HL-60 (cell line): ENCODE measurements around the gene NARS2.
A peak's percentile ranks its signal among the peaks of the same experiment; 100 is the strongest.

Experiments
- DNase-seq, 2 experiments: peaks; one replicate each; pipeline ENCODE4 v3.0.0-alpha.2; 2010 to 2020; ENCODE audit warnings: low read depth in 1 of 2, low spot score in 1 of 2
- H3K27ac ChIP-seq: fragments of 250-450 bp; sonication (Bioruptor Pico); replicated peaks from 2 replicates; pipeline ENCODE4 v1.5.1; 2020; ENCODE audit warnings: mild to moderate bottlenecking, moderate library complexity
- H3K27me3 ChIP-seq: fragments of 250-450 bp; sonication (Bioruptor Pico); 2 replicates; pipeline ENCODE4 v1.5.1; 2021; ENCODE audit warnings: mild to moderate bottlenecking, moderate library complexity; ENCODE audit not compliant: insufficient read depth, poor library complexity, severe bottlenecking
- H3K4me3 ChIP-seq: replicated peaks from 2 replicates; pipeline ENCODE4 v1.5.1; 2011; ENCODE audit warnings: mild to moderate bottlenecking, control low read depth, low read length; ENCODE audit not compliant: insufficient read depth
- GABPA ChIP-seq: IDR thresholded peaks from 2 replicates; pipeline ENCODE4 v1.6.1; 2012; ENCODE audit warnings: low read depth
- POLR2AphosphoS5 ChIP-seq: IDR thresholded peaks from 2 replicates; pipeline ENCODE4 v1.6.1; 2012; ENCODE audit warnings: low read depth
- SPI1 ChIP-seq: IDR thresholded peaks from 2 replicates; pipeline ENCODE4 v1.6.1; 2012; ENCODE audit warnings: low read depth, mild to moderate bottlenecking, borderline replicate concordance
- TF ChIP-seq, protein P1 (sequence below): IDR thresholded peaks from one replicate; pipeline ENCODE4 v1.5.1; 2011; ENCODE audit warnings: low read length, control low read depth, inconsistent platforms; ENCODE audit not compliant: insufficient read depth
- TF ChIP-seq, protein P2 (sequence below): IDR thresholded peaks from 2 replicates; pipeline ENCODE4 v1.6.1; 2012; ENCODE audit warnings: low read depth; ENCODE audit not compliant: insufficient replicate concordance

Gene NARS2

DNA sequence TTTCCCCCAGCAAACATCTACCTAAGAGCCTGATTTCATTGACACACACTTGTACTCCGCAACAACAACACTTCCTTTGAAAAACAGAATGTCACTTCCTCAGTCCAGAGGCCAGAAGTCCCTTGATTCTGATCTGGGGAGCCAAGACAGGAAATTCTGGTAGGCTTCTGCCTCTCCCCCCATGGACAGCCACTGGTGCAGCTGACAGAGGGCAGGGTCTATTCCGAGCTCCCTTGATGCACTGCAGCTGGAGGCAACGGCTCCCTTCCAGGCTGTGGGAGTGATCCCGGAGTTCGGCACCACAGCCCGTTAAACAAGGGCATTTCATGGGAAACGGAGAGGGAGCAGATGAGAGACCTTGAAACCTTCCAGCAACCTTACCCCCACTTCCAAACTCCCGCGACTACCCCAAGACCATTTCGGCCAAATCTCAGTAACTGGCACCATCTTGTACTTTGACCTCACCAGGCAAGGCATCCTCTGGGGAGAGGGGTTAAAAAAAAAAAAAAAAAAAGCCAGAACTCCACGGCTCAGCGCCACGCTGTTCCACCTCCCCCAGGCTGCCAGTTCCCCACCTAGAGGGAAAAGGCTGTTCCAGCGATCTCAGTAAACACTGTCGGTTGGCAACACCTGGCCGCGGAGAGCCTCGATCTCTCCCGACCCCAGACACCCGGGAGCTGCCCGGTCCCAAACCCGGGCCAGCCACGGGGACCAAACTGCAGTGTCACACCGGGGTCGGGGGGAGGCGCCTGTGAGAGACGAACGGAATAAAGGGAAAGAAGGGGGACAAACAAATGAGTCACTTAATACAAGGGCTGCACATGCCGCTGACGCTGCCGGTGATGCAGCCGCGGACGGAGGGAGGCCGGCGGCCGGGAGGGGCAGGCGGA, 158.1 kb downstream of the NARS2 start:
- Histone ChIP-seq H3K27ac (peak overlapping the region; percentile 68), H3K4me3 (peak overlapping the region; percentile 79), H3K27me3 (no peaks in the 10 kb centered on the region)
- peak; percentile 77 to 92 for DNase-seq
- TF ChIP-seq, protein P1, sequence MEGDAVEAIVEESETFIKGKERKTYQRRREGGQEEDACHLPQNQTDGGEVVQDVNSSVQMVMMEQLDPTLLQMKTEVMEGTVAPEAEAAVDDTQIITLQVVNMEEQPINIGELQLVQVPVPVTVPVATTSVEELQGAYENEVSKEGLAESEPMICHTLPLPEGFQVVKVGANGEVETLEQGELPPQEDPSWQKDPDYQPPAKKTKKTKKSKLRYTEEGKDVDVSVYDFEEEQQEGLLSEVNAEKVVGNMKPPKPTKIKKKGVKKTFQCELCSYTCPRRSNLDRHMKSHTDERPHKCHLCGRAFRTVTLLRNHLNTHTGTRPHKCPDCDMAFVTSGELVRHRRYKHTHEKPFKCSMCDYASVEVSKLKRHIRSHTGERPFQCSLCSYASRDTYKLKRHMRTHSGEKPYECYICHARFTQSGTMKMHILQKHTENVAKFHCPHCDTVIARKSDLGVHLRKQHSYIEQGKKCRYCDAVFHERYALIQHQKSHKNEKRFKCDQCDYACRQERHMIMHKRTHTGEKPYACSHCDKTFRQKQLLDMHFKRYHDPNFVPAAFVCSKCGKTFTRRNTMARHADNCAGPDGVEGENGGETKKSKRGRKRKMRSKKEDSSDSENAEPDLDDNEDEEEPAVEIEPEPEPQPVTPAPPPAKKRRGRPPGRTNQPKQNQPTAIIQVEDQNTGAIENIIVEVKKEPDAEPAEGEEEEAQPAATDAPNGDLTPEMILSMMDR: peak; percentile 43
- no peak; the same call in 1 of the 2 replicates for TF ChIP-seq POLR2AphosphoS5
- peak; percentile 30; the same call in 1 of the 2 replicates for TF ChIP-seq GABPA
- TF ChIP-seq, protein P2, sequence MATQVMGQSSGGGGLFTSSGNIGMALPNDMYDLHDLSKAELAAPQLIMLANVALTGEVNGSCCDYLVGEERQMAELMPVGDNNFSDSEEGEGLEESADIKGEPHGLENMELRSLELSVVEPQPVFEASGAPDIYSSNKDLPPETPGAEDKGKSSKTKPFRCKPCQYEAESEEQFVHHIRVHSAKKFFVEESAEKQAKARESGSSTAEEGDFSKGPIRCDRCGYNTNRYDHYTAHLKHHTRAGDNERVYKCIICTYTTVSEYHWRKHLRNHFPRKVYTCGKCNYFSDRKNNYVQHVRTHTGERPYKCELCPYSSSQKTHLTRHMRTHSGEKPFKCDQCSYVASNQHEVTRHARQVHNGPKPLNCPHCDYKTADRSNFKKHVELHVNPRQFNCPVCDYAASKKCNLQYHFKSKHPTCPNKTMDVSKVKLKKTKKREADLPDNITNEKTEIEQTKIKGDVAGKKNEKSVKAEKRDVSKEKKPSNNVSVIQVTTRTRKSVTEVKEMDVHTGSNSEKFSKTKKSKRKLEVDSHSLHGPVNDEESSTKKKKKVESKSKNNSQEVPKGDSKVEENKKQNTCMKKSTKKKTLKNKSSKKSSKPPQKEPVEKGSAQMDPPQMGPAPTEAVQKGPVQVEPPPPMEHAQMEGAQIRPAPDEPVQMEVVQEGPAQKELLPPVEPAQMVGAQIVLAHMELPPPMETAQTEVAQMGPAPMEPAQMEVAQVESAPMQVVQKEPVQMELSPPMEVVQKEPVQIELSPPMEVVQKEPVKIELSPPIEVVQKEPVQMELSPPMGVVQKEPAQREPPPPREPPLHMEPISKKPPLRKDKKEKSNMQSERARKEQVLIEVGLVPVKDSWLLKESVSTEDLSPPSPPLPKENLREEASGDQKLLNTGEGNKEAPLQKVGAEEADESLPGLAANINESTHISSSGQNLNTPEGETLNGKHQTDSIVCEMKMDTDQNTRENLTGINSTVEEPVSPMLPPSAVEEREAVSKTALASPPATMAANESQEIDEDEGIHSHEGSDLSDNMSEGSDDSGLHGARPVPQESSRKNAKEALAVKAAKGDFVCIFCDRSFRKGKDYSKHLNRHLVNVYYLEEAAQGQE: no peak
- peak; percentile 72 for TF ChIP-seq SPI1

DNA sequence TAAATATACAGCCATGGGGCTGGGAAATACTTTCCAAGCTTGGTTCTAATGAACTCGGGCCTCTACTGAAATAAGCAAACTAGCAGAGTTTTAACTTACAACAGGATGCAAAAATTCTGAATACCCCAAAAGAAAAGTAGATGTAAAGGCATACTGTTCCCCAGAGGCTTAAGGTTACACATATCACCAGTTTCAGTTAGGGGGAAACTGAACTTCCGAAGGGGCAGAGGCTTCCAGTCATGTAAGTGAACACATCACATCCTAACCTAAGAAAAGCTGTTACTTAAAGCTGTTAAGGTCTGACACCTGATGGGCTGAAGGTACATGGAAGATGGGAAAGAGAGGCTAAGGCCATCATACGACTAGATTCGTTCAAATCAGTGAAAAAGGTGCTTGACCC, 159.3 kb downstream of the NARS2 start:
- no peak for DNase-seq
- no peaks in the 10 kb centered on the region for H3K27me3 ChIP-seq
- H3K27ac ChIP-seq: no peak overlapping the region
- H3K4me3 ChIP-seq: no peak overlapping the region
- TF ChIP-seq SPI1: no peak
- TF ChIP-seq, protein P2: no peak
- no peak for TF ChIP-seq POLR2AphosphoS5
- TF ChIP-seq, protein P1: no peak
- TF ChIP-seq GABPA: no peak

DNA sequence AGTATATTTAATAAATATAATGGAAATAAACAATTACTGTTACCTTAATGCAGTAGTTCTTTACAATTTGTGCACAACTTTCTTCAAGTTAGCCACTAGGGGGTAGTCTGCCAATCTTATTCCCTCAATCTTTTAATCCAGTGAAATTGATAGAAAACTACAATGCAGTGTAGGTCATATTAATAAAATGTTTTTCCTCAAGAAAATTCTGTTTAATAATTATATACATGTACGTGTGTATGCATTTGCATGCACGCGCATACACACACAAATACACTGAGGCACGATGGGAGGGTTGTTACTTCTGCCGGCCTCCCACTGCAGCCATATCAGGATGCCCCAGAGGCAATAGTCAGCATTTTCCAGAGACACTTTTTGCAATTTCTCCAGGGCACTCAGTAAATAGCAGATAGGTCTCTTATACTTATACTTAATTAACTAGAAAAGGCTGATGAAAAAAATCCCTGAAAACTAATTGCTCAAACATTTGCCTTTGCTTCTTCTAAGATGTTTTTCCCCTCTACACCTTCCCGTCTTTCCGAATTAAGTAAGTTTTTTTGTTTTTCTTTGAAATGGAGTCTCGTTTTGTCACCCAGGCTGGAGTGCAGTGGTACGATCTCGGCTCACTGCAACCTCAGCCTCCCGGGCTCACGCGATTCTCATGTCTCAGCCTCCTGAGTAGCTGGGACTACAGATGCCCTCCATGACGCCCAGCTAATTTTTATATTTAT, 160.2 kb downstream of the NARS2 start:
- no peaks in the 10 kb centered on the region for H3K27me3 ChIP-seq
- H3K4me3 ChIP-seq: no peak overlapping the region
- no peak for DNase-seq
- no peak overlapping the region for H3K27ac ChIP-seq
- TF ChIP-seq, protein P1: peak; percentile 6
- TF ChIP-seq GABPA: no peak
